HepG2 (cell line): ENCODE data around the gene SF1. TPM values are rescaled to one million over a fixed set of nuclear protein-coding genes. Genes with fewer than 3 reads are reported as not detected.

Source experiments
- ETV5 ChIP-seq: IDR thresholded peaks from 2 replicates; pipeline ENCODE4 v1.6.1; 2018; ENCODE audit warnings: missing biosample characterization, missing genetic modification reagents, inconsistent platforms, borderline replicate concordance
- FOSL2 ChIP-seq: sonication (generic); formaldehyde crosslinking; IDR thresholded peaks from 2 replicates; pipeline ENCODE4 v1.4.0; 2020; ENCODE audit warnings: missing genetic modification reagents
- HOXD1 ChIP-seq: sonication (generic); formaldehyde crosslinking; IDR thresholded peaks from 2 replicates; pipeline ENCODE4 v1.5.0; 2020; ENCODE audit warnings: missing genetic modification reagents
- KLF12 ChIP-seq: sonication (generic); formaldehyde crosslinking; IDR thresholded peaks from 2 replicates; pipeline ENCODE4 v1.4.0; 2020; ENCODE audit warnings: missing genetic modification reagents, borderline replicate concordance
- MEF2D ChIP-seq: sonication (generic); formaldehyde crosslinking; IDR thresholded peaks from 2 replicates; pipeline ENCODE4 v1.5.1; 2020; ENCODE audit warnings: mild to moderate bottlenecking, missing genetic modification reagents
- NFYB ChIP-seq: sonication (generic); formaldehyde crosslinking; IDR thresholded peaks from 2 replicates; pipeline ENCODE4 v1.4.0; 2020; ENCODE audit warnings: missing genetic modification reagents
- NFYC ChIP-seq: IDR thresholded peaks from 2 replicates; pipeline ENCODE4 v1.6.1; 2016; ENCODE audit warnings: missing genetic modification reagents, missing compliant biosample characterization
- RBM39 ChIP-seq: fragments of 200-400 bp; formaldehyde crosslinking; IDR thresholded peaks from one replicate; pipeline ENCODE4 v1.6.1; 2018; ENCODE audit warnings: antibody characterized with exemption, mild to moderate bottlenecking, low read depth, low read length; ENCODE audit not compliant: poor library complexity, severe bottlenecking
- RELA ChIP-seq: sonication (generic); formaldehyde crosslinking; IDR thresholded peaks from 2 replicates; pipeline ENCODE4 v1.4.0; 2020; ENCODE audit warnings: missing genetic modification reagents
- SALL2 ChIP-seq: sonication (generic); formaldehyde crosslinking; IDR thresholded peaks from 2 replicates; pipeline ENCODE4 v1.8.1; 2023; ENCODE audit warnings: mild to moderate bottlenecking, missing genetic modification reagents, inconsistent platforms
- ZBTB34 ChIP-seq: sonication (generic); formaldehyde crosslinking; IDR thresholded peaks from 2 replicates; pipeline ENCODE4 v1.8.0; 2022; ENCODE audit warnings: mild to moderate bottlenecking, missing genetic modification reagents
- ZGPAT ChIP-seq: IDR thresholded peaks from 2 replicates; pipeline ENCODE4 v1.6.1; 2016; ENCODE audit warnings: mild to moderate bottlenecking
- ZHX1 ChIP-seq: sonication (generic); formaldehyde crosslinking; IDR thresholded peaks from 2 replicates; pipeline ENCODE4 v1.8.1; 2022; ENCODE audit warnings: low read depth, mild to moderate bottlenecking, missing genetic modification reagents
- ZMAT3 ChIP-seq: sonication (generic); formaldehyde crosslinking; conservative IDR thresholded peaks from 2 replicates; pipeline ENCODE4 v1.7.0; 2021; ENCODE audit warnings: missing genetic modification reagents
- ZNF747 ChIP-seq: sonication (generic); formaldehyde crosslinking; IDR thresholded peaks from 2 replicates; pipeline ENCODE4 v1.8.1; 2023; ENCODE audit warnings: missing genetic modification reagents, mild to moderate bottlenecking, borderline replicate concordance
- ZNF891 ChIP-seq: sonication (generic); formaldehyde crosslinking; IDR thresholded peaks from 2 replicates; pipeline ENCODE4 v1.5.0; 2020; ENCODE audit warnings: mild to moderate bottlenecking, missing genetic modification reagents
- polyA plus RNA-seq, 8 experiments: library from polyadenylated mRNA; depleted of rRNA in 3 of 8; stranded (reverse) in 7 of 8; unstranded in 1 of 8; fragments of >200 nt; fragmentation: Illumina TruSeq in 4 of 8; extraction: Trizol in 4 of 8; gene quantifications; 2 replicates each; pipeline versions ENCODE4 v1.2.1 to v1.2.3, GENCODE V29; 2011 to 2016; ENCODE audit warnings: low read depth in 4 of 8, missing spikeins in 1 of 8, mixed read lengths in 1 of 8; ENCODE audit not compliant: insufficient read depth in 1 of 8
- total RNA-seq, 5 experiments: library from RNA; depleted of rRNA; stranded (reverse); fragments of >200 nt; fragmentation: Illumina TruSeq; extraction: Trizol; gene quantifications; 2 replicates each; pipeline ENCODE4 v1.2.3, GENCODE V29; 2016; ENCODE audit warnings: low read depth in 1 of 5
- TF ChIP-seq, protein P1 (sequence below): sonication (generic); formaldehyde crosslinking; IDR thresholded peaks from 2 replicates; pipeline ENCODE4 v1.5.0; 2020; ENCODE audit warnings: missing genetic modification reagents
- TF ChIP-seq, protein P2 (sequence below): sonication (generic); formaldehyde crosslinking; IDR thresholded peaks from 2 replicates; pipeline ENCODE4 v1.5.1; 2020; ENCODE audit warnings: missing genetic modification reagents, mild to moderate bottlenecking, borderline replicate concordance
- TF ChIP-seq, protein P3 (sequence below): sonication (generic); formaldehyde crosslinking; conservative IDR thresholded peaks from 2 replicates; pipeline ENCODE4 v1.5.0; 2020; ENCODE audit warnings: missing genetic modification reagents

The SF1 gene
- total and polyA plus RNA-seq, 2 of the 13 experiments (the other 11 are each of a cell fraction or from before 2014, with no cell fraction given): 55.5 to 70.4 TPM

DNA sequence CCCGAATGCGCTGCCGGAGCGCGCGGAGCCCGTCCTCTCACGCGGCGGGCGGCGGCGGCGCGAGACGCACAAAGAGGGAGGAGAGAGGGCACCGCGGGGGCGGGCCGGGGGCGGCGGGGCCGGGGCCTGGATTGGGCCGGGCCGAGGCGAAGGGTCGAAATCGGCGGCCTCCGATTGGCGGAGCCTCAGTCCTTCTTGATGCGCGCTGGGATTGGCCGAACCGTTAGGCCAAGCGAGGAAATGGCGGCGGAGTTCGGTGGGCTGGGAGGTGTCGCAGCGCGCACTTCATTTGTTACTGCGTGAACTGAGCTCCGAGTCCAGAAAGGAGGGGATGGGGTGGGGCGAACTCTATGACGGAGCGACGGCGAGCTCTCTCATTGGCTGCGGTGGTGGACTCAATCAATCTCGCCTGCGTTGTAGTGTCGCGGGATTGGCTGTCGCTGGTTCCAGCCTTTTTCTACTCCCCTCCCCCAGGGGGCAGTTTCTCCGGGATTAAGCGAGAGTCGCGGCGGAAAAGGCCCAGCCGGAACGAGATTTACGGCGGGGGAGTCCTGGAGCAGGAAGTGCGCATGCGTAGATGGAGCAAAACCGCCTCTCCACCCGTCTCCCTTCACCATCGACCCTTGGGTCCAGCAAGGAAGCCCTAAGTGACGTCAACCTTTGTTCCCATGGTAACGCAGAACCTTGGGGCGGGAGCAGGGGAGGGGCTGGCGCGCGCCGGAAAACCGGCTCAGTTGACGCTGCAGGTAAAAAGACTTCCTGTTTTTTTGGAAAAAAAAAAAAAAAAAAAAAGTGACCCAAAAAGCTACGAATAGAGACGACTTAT is at the start of gene SF1 (continued):
- TF ChIP-seq, protein P1, sequence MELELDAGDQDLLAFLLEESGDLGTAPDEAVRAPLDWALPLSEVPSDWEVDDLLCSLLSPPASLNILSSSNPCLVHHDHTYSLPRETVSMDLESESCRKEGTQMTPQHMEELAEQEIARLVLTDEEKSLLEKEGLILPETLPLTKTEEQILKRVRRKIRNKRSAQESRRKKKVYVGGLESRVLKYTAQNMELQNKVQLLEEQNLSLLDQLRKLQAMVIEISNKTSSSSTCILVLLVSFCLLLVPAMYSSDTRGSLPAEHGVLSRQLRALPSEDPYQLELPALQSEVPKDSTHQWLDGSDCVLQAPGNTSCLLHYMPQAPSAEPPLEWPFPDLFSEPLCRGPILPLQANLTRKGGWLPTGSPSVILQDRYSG: no peak
- 0 out of 2 replicates have a peak, but pooled peaks have one; percentile 35 for TF ChIP-seq ETV5 (CRISPR knock-in tag)
- no peak for TF ChIP-seq ZNF891 (CRISPR knock-in tag)
- TF ChIP-seq ZNF747: peak; percentile 66; the same call in 1 of the 2 replicates
- 0 out of 2 replicates have a peak, but pooled peaks have one; percentile 23 for TF ChIP-seq HOXD1 (CRISPR knock-in tag)
- no peak for TF ChIP-seq FOSL2 (CRISPR knock-in tag)
- TF ChIP-seq KLF12 (CRISPR knock-in tag): peak; percentile 57; the same call in 1 of the 2 replicates
- peak; percentile 89 for TF ChIP-seq ZHX1 (CRISPR knock-in tag)
- TF ChIP-seq NFYB: peak; percentile 88
- TF ChIP-seq MEF2D: no peak
- no peak for TF ChIP-seq SALL2 (CRISPR knock-in tag)
- peak; percentile 54 for TF ChIP-seq ZGPAT (CRISPR knock-in tag)
- no peak for TF ChIP-seq ZMAT3 (CRISPR knock-in tag)
- TF ChIP-seq, protein P2, sequence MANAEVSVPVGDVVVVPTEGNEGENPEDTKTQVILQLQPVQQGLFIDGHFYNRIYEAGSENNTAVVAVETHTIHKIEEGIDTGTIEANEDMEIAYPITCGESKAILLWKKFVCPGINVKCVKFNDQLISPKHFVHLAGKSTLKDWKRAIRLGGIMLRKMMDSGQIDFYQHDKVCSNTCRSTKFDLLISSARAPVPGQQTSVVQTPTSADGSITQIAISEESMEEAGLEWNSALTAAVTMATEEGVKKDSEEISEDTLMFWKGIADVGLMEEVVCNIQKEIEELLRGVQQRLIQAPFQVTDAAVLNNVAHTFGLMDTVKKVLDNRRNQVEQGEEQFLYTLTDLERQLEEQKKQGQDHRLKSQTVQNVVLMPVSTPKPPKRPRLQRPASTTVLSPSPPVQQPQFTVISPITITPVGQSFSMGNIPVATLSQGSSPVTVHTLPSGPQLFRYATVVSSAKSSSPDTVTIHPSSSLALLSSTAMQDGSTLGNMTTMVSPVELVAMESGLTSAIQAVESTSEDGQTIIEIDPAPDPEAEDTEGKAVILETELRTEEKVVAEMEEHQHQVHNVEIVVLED (CRISPR knock-in tag): peak; percentile 72; the same call in 1 of the 2 replicates
- peak; percentile 83 for TF ChIP-seq NFYC (CRISPR knock-in tag)
- TF ChIP-seq ZBTB34 (CRISPR knock-in tag): no peak
- TF ChIP-seq, protein P3, sequence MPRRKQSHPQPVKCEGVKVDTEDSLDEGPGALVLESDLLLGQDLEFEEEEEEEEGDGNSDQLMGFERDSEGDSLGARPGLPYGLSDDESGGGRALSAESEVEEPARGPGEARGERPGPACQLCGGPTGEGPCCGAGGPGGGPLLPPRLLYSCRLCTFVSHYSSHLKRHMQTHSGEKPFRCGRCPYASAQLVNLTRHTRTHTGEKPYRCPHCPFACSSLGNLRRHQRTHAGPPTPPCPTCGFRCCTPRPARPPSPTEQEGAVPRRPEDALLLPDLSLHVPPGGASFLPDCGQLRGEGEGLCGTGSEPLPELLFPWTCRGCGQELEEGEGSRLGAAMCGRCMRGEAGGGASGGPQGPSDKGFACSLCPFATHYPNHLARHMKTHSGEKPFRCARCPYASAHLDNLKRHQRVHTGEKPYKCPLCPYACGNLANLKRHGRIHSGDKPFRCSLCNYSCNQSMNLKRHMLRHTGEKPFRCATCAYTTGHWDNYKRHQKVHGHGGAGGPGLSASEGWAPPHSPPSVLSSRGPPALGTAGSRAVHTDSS (CRISPR knock-in tag): no peak
- peak; percentile 41 for TF ChIP-seq RBM39
- no peak for TF ChIP-seq RELA (CRISPR knock-in tag)
